Measurements from ENCODE around the gene COL8A1.
"Not testable (repeated sequence)": the region's sequence is repeated elsewhere in the genome, so short reads cannot be mapped to it uniquely, and the experiment has no call there.

The COL8A1 gene

GRCh38 chr3:99836681-99837080 is 198.3 kb downstream of the COL8A1 start:
- no peak for DNase-seq (ENCODE audit: extremely low read depth in 1 of 2, low read depth in 1 of 2)

GRCh38 chr3:99837715-99838114 is 199.3 kb downstream of the COL8A1 start:
- no peak for DNase-seq (ENCODE audit: extremely low read depth in 1 of 2, low read depth in 1 of 2)

GRCh38 chr3:99838755-99839154 is 200.4 kb downstream of the COL8A1 start:
- no peak for DNase-seq (ENCODE audit: extremely low read depth in 1 of 2, low read depth in 1 of 2)

- no peak for DNase-seq (ENCODE audit: extremely low read depth in 1 of 2, low read depth in 1 of 2)
Observed at GRCh38 chr3:99839613-99840012, 201.2 kb downstream of the COL8A1 start.

GRCh38 chr3:99841949-99842348 is 203.6 kb downstream of the COL8A1 start:
- DNase-seq (ENCODE audit: extremely low read depth in 1 of 2, low read depth in 1 of 2) = not testable (repeated sequence)

- DNase-seq (ENCODE audit: extremely low read depth in 1 of 2, low read depth in 1 of 2) = no peak
Observed at GRCh38 chr3:99842826-99843589, 204.6 kb downstream of the COL8A1 start.

- DNase-seq (ENCODE audit: extremely low read depth in 1 of 2, low read depth in 1 of 2) = no peak
Observed at GRCh38 chr3:99843590-99844258, 205.3 kb downstream of the COL8A1 start.

- DNase-seq (ENCODE audit: extremely low read depth in 1 of 2, low read depth in 1 of 2) = no peak
Observed at GRCh38 chr3:99845331-99845730, 206.9 kb downstream of the COL8A1 start.

- no peak for DNase-seq (ENCODE audit: extremely low read depth in 1 of 2, low read depth in 1 of 2)
Observed at GRCh38 chr3:99845999-99846398, 207.6 kb downstream of the COL8A1 start.

GRCh38 chr3:99846477-99847160 is 208.2 kb downstream of the COL8A1 start:
- DNase-seq (ENCODE audit: extremely low read depth in 1 of 2, low read depth in 1 of 2) = no peak

GRCh38 chr3:99848433-99848832 is 210.0 kb downstream of the COL8A1 start:
- DNase-seq (ENCODE audit: extremely low read depth in 1 of 2, low read depth in 1 of 2) = no peak

Data from stimulated activated CD8-positive, alpha-beta memory T cell treated with anti-CD3 and anti-CD28 coated beads, Interleukin-7, amount 100 ng/mL, for 48 hours (primary cell).